HL-60 (cell line): ENCODE data around the gene QPRT.

ENCODE experiments used
- CTCF ChIP-seq: IDR thresholded peaks from one replicate; pipeline ENCODE4 v1.5.1; 2011; ENCODE audit warnings: low read length, control low read depth, inconsistent platforms; ENCODE audit not compliant: insufficient read depth
- GABPA ChIP-seq: IDR thresholded peaks from 2 replicates; pipeline ENCODE4 v1.6.1; 2012; ENCODE audit warnings: low read depth
- POLR2AphosphoS5 ChIP-seq: IDR thresholded peaks from 2 replicates; pipeline ENCODE4 v1.6.1; 2012; ENCODE audit warnings: low read depth
- SPI1 ChIP-seq: IDR thresholded peaks from 2 replicates; pipeline ENCODE4 v1.6.1; 2012; ENCODE audit warnings: low read depth, mild to moderate bottlenecking, borderline replicate concordance
- TF ChIP-seq, protein P1 (sequence below): IDR thresholded peaks from 2 replicates; pipeline ENCODE4 v1.6.1; 2012; ENCODE audit warnings: low read depth; ENCODE audit not compliant: insufficient replicate concordance

DNA sequence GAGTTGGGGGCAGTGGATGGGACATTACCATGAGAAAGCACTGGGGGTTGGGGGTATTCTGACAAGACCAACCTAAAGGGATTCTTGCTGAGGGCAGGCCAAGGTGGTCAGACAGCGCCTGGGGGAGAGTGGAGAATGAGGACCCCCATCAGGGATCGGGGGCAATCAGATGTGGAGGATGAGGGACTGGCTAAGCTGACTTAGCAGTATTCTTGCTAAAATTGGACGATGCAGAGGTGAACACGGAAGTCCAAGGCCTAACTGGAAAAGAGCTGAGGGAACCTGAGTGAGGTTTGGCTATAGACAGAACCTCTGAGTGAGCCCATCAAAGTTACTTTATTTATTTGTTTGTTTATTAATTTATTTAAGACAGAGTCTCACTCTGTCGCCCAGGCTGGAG, 9.2 kb downstream of the QPRT start:
- no peak for TF ChIP-seq CTCF
- TF ChIP-seq POLR2AphosphoS5 = no peak
- TF ChIP-seq SPI1 = no peak
- TF ChIP-seq, protein P1, sequence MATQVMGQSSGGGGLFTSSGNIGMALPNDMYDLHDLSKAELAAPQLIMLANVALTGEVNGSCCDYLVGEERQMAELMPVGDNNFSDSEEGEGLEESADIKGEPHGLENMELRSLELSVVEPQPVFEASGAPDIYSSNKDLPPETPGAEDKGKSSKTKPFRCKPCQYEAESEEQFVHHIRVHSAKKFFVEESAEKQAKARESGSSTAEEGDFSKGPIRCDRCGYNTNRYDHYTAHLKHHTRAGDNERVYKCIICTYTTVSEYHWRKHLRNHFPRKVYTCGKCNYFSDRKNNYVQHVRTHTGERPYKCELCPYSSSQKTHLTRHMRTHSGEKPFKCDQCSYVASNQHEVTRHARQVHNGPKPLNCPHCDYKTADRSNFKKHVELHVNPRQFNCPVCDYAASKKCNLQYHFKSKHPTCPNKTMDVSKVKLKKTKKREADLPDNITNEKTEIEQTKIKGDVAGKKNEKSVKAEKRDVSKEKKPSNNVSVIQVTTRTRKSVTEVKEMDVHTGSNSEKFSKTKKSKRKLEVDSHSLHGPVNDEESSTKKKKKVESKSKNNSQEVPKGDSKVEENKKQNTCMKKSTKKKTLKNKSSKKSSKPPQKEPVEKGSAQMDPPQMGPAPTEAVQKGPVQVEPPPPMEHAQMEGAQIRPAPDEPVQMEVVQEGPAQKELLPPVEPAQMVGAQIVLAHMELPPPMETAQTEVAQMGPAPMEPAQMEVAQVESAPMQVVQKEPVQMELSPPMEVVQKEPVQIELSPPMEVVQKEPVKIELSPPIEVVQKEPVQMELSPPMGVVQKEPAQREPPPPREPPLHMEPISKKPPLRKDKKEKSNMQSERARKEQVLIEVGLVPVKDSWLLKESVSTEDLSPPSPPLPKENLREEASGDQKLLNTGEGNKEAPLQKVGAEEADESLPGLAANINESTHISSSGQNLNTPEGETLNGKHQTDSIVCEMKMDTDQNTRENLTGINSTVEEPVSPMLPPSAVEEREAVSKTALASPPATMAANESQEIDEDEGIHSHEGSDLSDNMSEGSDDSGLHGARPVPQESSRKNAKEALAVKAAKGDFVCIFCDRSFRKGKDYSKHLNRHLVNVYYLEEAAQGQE = no peak
- TF ChIP-seq GABPA = no peak
